ENCODE measurements around the gene SKP2. TPM values are rescaled to one million over a fixed set of nuclear protein-coding genes. Genes with fewer than 3 reads are reported as not detected.

SKP2 gene
- total RNA-seq, 1 experiment from 2014 or later, result 21.5 TPM

DNA sequence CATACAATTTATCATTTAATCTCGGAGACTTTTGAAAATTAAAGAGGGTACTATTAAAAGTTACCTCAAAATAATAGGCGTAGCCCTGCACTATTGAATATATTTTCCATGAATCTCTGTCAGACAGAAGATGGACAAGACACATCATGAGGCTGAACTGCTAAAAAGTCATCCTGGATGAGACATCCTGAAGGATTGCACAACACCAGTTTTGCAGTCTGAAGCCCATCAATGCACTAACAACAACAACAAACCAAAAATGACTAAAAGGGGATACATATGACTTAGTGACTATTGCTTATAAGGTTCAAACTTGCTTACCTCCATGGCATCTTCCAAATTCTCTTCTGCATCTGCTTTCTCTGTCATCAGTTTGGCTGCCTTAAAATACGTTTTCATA lies 15.9 kb upstream of the SKP2 start:
- DNase-seq (ENCODE audit: low read depth, low spot score), result no peak
- no peak for ATAC-seq
- TF ChIP-seq TCF7L2 (IDR thresholded peaks at IDR 0.05; ENCODE audit: low read depth, low read length), result no peak
- TF ChIP-seq, protein P1, sequence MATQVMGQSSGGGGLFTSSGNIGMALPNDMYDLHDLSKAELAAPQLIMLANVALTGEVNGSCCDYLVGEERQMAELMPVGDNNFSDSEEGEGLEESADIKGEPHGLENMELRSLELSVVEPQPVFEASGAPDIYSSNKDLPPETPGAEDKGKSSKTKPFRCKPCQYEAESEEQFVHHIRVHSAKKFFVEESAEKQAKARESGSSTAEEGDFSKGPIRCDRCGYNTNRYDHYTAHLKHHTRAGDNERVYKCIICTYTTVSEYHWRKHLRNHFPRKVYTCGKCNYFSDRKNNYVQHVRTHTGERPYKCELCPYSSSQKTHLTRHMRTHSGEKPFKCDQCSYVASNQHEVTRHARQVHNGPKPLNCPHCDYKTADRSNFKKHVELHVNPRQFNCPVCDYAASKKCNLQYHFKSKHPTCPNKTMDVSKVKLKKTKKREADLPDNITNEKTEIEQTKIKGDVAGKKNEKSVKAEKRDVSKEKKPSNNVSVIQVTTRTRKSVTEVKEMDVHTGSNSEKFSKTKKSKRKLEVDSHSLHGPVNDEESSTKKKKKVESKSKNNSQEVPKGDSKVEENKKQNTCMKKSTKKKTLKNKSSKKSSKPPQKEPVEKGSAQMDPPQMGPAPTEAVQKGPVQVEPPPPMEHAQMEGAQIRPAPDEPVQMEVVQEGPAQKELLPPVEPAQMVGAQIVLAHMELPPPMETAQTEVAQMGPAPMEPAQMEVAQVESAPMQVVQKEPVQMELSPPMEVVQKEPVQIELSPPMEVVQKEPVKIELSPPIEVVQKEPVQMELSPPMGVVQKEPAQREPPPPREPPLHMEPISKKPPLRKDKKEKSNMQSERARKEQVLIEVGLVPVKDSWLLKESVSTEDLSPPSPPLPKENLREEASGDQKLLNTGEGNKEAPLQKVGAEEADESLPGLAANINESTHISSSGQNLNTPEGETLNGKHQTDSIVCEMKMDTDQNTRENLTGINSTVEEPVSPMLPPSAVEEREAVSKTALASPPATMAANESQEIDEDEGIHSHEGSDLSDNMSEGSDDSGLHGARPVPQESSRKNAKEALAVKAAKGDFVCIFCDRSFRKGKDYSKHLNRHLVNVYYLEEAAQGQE (IDR thresholded peaks at IDR 0.05; ENCODE audit: insufficient read depth in 1 of 2, low read depth in 2 of 2, low read length in 1 of 2), result no peak
- TF ChIP-seq POLR2AphosphoS5 (IDR thresholded peaks at IDR 0.05; ENCODE audit: low read depth, low read length), result no peak
- TF ChIP-seq, protein P2, sequence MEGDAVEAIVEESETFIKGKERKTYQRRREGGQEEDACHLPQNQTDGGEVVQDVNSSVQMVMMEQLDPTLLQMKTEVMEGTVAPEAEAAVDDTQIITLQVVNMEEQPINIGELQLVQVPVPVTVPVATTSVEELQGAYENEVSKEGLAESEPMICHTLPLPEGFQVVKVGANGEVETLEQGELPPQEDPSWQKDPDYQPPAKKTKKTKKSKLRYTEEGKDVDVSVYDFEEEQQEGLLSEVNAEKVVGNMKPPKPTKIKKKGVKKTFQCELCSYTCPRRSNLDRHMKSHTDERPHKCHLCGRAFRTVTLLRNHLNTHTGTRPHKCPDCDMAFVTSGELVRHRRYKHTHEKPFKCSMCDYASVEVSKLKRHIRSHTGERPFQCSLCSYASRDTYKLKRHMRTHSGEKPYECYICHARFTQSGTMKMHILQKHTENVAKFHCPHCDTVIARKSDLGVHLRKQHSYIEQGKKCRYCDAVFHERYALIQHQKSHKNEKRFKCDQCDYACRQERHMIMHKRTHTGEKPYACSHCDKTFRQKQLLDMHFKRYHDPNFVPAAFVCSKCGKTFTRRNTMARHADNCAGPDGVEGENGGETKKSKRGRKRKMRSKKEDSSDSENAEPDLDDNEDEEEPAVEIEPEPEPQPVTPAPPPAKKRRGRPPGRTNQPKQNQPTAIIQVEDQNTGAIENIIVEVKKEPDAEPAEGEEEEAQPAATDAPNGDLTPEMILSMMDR (IDR thresholded peaks at IDR 0.05), result no peak
- TF ChIP-seq SIN3A (IDR thresholded peaks at IDR 0.05; ENCODE audit: borderline replicate concordance, insufficient read depth, low read depth, low read length), result no peak
- H3K27ac ChIP-seq (ENCODE audit: low read length), result no peak overlapping the region
- H3K9me3 ChIP-seq (ENCODE audit: control insufficient read depth, insufficient read depth, low read depth, low read length), result no peaks in the 10 kb centered on the region
- in situ Hi-C loops (cut with HindIII; ENCODE audit: low pct_unique_long_range_greater_than_20kb, low sequenced_read_pairs), result no loop called here
- no peaks in the 10 kb centered on the region; the same call in 1 of the 2 replicates for H3K36me3 ChIP-seq (ENCODE audit: control insufficient read depth, insufficient read depth, low read length)
- no peaks in the 10 kb centered on the region for H3K4me1 ChIP-seq (ENCODE audit: control insufficient read depth, insufficient read depth, low read length)
- BruUV-seq (replicated peaks), result no TSS peak
- H3K27me3 ChIP-seq (ENCODE audit: control insufficient read depth, insufficient read depth, low read length), result no peaks in the 10 kb centered on the region
- intact Hi-C loops (cut with micrococcal nuclease; ENCODE audit: unreplicated experiment), result no loop called here
- no peak overlapping the region for H3K4me3 ChIP-seq (ENCODE audit: low read depth in 2 of 2, low read length in 2 of 2)
- ChIA-PET POLR2A (no interaction called here), CTCF (no interaction called here)

DNA sequence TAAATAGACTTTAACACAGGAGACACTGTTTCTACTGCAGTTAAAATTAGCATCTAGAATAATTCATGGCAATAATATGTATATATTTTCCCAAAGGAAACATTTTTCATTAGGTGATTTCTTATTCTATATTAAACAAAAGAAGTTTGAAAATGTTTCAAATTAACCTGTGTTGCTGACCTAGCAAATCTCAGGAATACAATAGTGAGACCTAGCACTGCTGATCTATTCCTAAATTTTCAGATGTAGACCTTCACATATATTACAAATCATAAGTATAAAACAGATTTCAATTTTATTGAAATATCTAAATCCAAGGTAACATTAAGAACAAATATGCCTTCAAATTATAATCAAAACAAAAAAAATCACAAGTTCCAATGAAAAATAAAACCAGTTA lies 15.3 kb upstream of the SKP2 start:
- TF ChIP-seq SIN3A (IDR thresholded peaks at IDR 0.05; ENCODE audit: borderline replicate concordance, insufficient read depth, low read depth, low read length) (no peak), TCF7L2 (IDR thresholded peaks at IDR 0.05; ENCODE audit: low read depth, low read length) (no peak), POLR2AphosphoS5 (IDR thresholded peaks at IDR 0.05; ENCODE audit: low read depth, low read length) (no peak)
- TF ChIP-seq, protein P2 (IDR thresholded peaks at IDR 0.05), result no peak
- TF ChIP-seq, protein P1 (IDR thresholded peaks at IDR 0.05; ENCODE audit: insufficient read depth in 1 of 2, low read depth in 2 of 2, low read length in 1 of 2), result no peak
- H3K4me1 ChIP-seq (ENCODE audit: control insufficient read depth, insufficient read depth, low read length), result no peaks in the 10 kb centered on the region
- H3K36me3 ChIP-seq (ENCODE audit: control insufficient read depth, insufficient read depth, low read length), result no peaks in the 10 kb centered on the region; the same call in 1 of the 2 replicates
- ChIA-PET POLR2A (no interaction called here), CTCF (no interaction called here)
- no TSS peak for BruUV-seq (replicated peaks)
- no peaks in the 10 kb centered on the region for H3K9me3 ChIP-seq (ENCODE audit: control insufficient read depth, insufficient read depth, low read depth, low read length)
- ATAC-seq, result no peak
- H3K27ac ChIP-seq (ENCODE audit: low read length), result no peak overlapping the region
- no peak for DNase-seq (ENCODE audit: low read depth, low spot score)
- in situ Hi-C loops (cut with HindIII; ENCODE audit: low pct_unique_long_range_greater_than_20kb, low sequenced_read_pairs), result no loop called here
- intact Hi-C loops (cut with micrococcal nuclease; ENCODE audit: unreplicated experiment), result no loop called here
- no peaks in the 10 kb centered on the region for H3K27me3 ChIP-seq (ENCODE audit: control insufficient read depth, insufficient read depth, low read length)
- H3K4me3 ChIP-seq (ENCODE audit: low read depth in 2 of 2, low read length in 2 of 2), result no peak overlapping the region
